ENCODE measurements around the gene CAV1.

- no peak for TF ChIP-seq CTCF (IDR thresholded peaks at IDR 0.05)
- no peak for TF ChIP-seq POLR2A (IDR thresholded peaks at IDR 0.05)
Measured at GRCh38 chr7:116505278-116505677, 19.6 kb upstream of the CAV1 start.

Data from thyroid gland (tissue), 4 donors.